HepG2 (cell line): ENCODE measurements around the gene RHCE. TPM values are rescaled to one million over a fixed set of nuclear protein-coding genes. Genes with fewer than 3 reads are reported as not detected.

Source experiments
- CEBPG ChIP-seq: IDR thresholded peaks from 2 replicates; pipeline ENCODE4 v1.6.1; 2016
- ELF4 ChIP-seq: sonication (generic); formaldehyde crosslinking; IDR thresholded peaks from 2 replicates; pipeline ENCODE4 v1.5.0; 2020; ENCODE audit warnings: missing genetic modification reagents, mild to moderate bottlenecking, moderate library complexity, borderline replicate concordance
- HDAC2 ChIP-seq: sonication (generic); formaldehyde crosslinking; IDR thresholded peaks from 2 replicates; pipeline ENCODE4 v1.4.0; 2020; ENCODE audit warnings: missing genetic modification reagents
- HNF4A ChIP-seq: sonication (generic); formaldehyde crosslinking; IDR thresholded peaks from 2 replicates; pipeline ENCODE4 v1.4.0; 2020; ENCODE audit warnings: missing genetic modification reagents
- KMT2B ChIP-seq: IDR thresholded peaks from 2 replicates; pipeline ENCODE4 v1.6.1; 2016; ENCODE audit warnings: missing genetic modification reagents, missing compliant biosample characterization
- MAFF ChIP-seq: IDR thresholded peaks from 2 replicates; pipeline ENCODE4 v1.6.1; 2011; ENCODE audit warnings: low read depth, low read length, improper control_type of control experiment
- MEIS1 ChIP-seq: sonication (generic); formaldehyde crosslinking; IDR thresholded peaks from 2 replicates; pipeline ENCODE4 v1.9.0; 2021; ENCODE audit warnings: mild to moderate bottlenecking, missing genetic modification reagents, moderate library complexity, borderline replicate concordance
- PAXIP1 ChIP-seq: sonication (generic); formaldehyde crosslinking; conservative IDR thresholded peaks from 2 replicates; pipeline ENCODE4 v1.4.0; 2020; ENCODE audit warnings: mild to moderate bottlenecking, missing genetic modification reagents, moderate library complexity
- POGZ ChIP-seq: sonication (generic); formaldehyde crosslinking; IDR thresholded peaks from 2 replicates; pipeline ENCODE4 v1.4.0; 2020; ENCODE audit warnings: mild to moderate bottlenecking, missing genetic modification reagents
- SIX1 ChIP-seq: sonication (generic); formaldehyde crosslinking; IDR thresholded peaks from 2 replicates; pipeline ENCODE4 v1.4.0; 2020; ENCODE audit warnings: missing genetic modification reagents, borderline replicate concordance
- SIX4 ChIP-seq: sonication (generic); formaldehyde crosslinking; IDR thresholded peaks from 2 replicates; pipeline ENCODE4 v1.4.0; 2020; ENCODE audit warnings: missing genetic modification reagents
- TBX3 ChIP-seq: fragments of 450-650 bp; IDR thresholded peaks from 2 replicates; pipeline ENCODE4 v1.6.1; 2017; ENCODE audit warnings: antibody characterized with exemption, mild to moderate bottlenecking, inconsistent platforms, borderline replicate concordance
- TFE3 ChIP-seq: IDR thresholded peaks from 2 replicates; pipeline ENCODE4 v1.6.1; 2016
- TIGD3 ChIP-seq: sonication (generic); formaldehyde crosslinking; IDR thresholded peaks from 2 replicates; pipeline ENCODE4 v1.5.1; 2020; ENCODE audit warnings: mild to moderate bottlenecking, missing genetic modification reagents, borderline replicate concordance
- USF2 ChIP-seq, 2 experiments: sonication (generic) in 1 of 2; formaldehyde crosslinking in 1 of 2; IDR thresholded peaks; 2 replicates each; pipeline versions ENCODE4 v1.5.1 to v1.6.1; 2011 to 2020; ENCODE audit warnings: borderline replicate concordance in 1 of 2, low read depth in 1 of 2, low read length in 1 of 2, mild to moderate bottlenecking in 1 of 2, missing genetic modification reagents in 1 of 2, moderate library complexity in 1 of 2
- ZNF605 ChIP-seq: sonication (generic); formaldehyde crosslinking; IDR thresholded peaks from 2 replicates; pipeline ENCODE4 v1.8.0; 2022; ENCODE audit warnings: mild to moderate bottlenecking, missing genetic modification reagents
- ZNF704 ChIP-seq: sonication (generic); formaldehyde crosslinking; IDR thresholded peaks from 2 replicates; pipeline ENCODE4 v1.8.1; 2023; ENCODE audit warnings: mild to moderate bottlenecking, inconsistent platforms, moderate library complexity, missing genetic modification reagents, borderline replicate concordance
- polyA plus RNA-seq, 8 experiments: library from polyadenylated mRNA; depleted of rRNA in 3 of 8; stranded (reverse) in 7 of 8; unstranded in 1 of 8; fragments of >200 nt; fragmentation: Illumina TruSeq in 4 of 8; extraction: Trizol in 4 of 8; gene quantifications; 2 replicates each; pipeline versions ENCODE4 v1.2.1 to v1.2.3, GENCODE V29; 2011 to 2016; ENCODE audit warnings: low read depth in 4 of 8, missing spikeins in 1 of 8, mixed read lengths in 1 of 8; ENCODE audit not compliant: insufficient read depth in 1 of 8
- total RNA-seq, 5 experiments: library from RNA; depleted of rRNA; stranded (reverse); fragments of >200 nt; fragmentation: Illumina TruSeq; extraction: Trizol; gene quantifications; 2 replicates each; pipeline ENCODE4 v1.2.3, GENCODE V29; 2016; ENCODE audit warnings: low read depth in 1 of 5

RHCE gene
- total and polyA plus RNA-seq, 2 of the 13 experiments (the other 11 are each of a cell fraction or from before 2014, with no cell fraction given) = 0.30 TPM; not detected in 1

- TF ChIP-seq TFE3 (0 out of 2 replicates have a peak, but pooled peaks have one; percentile 60), ZNF605 (0 out of 2 replicates have a peak, but pooled peaks have one; percentile 36), HNF4A (CRISPR knock-in tag) (peak; percentile 92), USF2 (IDR thresholded peaks at IDR 0.05; ENCODE audit: low read depth, low read length) (no peak), USF2 (CRISPR knock-in tag; IDR thresholded peaks at IDR 0.05; ENCODE audit: borderline replicate concordance) (peak; percentile 60; the same call in 1 of the 2 replicates), MAFF (no peak), PAXIP1 (CRISPR knock-in tag) (peak; percentile 89), ELF4 (CRISPR knock-in tag) (no peak), SIX4 (CRISPR knock-in tag) (peak; percentile 97), SIX1 (peak; percentile 91), HDAC2 (peak; percentile 70), POGZ (0 out of 2 replicates have a peak, but pooled peaks have one; percentile 37), KMT2B (no peak), CEBPG (peak; percentile 34), TBX3 (peak; percentile 77; the same call in 1 of the 2 replicates), MEIS1 (CRISPR knock-in tag) (peak; percentile 74; the same call in 1 of the 2 replicates), TIGD3 (CRISPR knock-in tag) (no peak), ZNF704 (CRISPR knock-in tag) (no peak)
These were observed 38.1 kb upstream of the RHCE start (continued) for GRCh38 chr1:25458541-25459298.
